Measurements from ENCODE around the gene TRIM74.
"Not testable (repeated sequence)": the region's sequence is repeated elsewhere in the genome, so short reads cannot be mapped to it uniquely, and the experiment has no call there.

GRCh38 chr7:72997447-72997846, 28.2 kb upstream of the TRIM74 start:
- TF ChIP-seq EP300, POLR2A, CTCF (IDR thresholded peaks at IDR 0.05): not testable (repeated sequence)

All from tibial nerve (tissue), 4 donors.